Left lung (tissue), 10 donors: Measurements from ENCODE around the gene TMEM209. TPM values are rescaled to one million over a fixed set of nuclear protein-coding genes. Genes with fewer than 3 reads are reported as not detected.

Source experiments
- ATAC-seq: fragments of 200-7000 bp; cut with Tn5 transposase; one replicate; pipeline ENCODE4 v1.9.1; 2020; ENCODE audit warnings: moderate library complexity
- DNase-seq, 4 donors: peaks; one replicate each; pipeline ENCODE4 v3.0.0-alpha.2; 2013 to 2020
- H3K27ac ChIP-seq, 2 donors: fragments of 200-600 bp; sonication (generic) in 1 of 2; one replicate each; pipeline versions ENCODE4 v1.5.0 to v1.8.0; 2020 to 2021
- H3K27me3 ChIP-seq, 2 donors: fragments of 200-600 bp; sonication (generic) in 1 of 2; one replicate each; pipeline versions ENCODE4 v1.5.0 to v1.8.0; 2020 to 2021
- H3K36me3 ChIP-seq, 2 donors: fragments of 200-600 bp; sonication (generic) in 1 of 2; one replicate each; pipeline versions ENCODE4 v1.5.0 to v1.8.0; 2020 to 2021
- H3K4me1 ChIP-seq, 2 donors: fragments of 200-600 bp; one replicate each; pipeline ENCODE4 v1.8.0; 2021
- H3K4me3 ChIP-seq, 2 donors: fragments of 200-600 bp; sonication (generic) in 1 of 2; one replicate each; pipeline versions ENCODE4 v1.5.0 to v1.8.0; 2020 to 2021; ENCODE audit warnings: mild to moderate bottlenecking in 1 of 2
- H3K9me3 ChIP-seq, 2 donors: fragments of 200-600 bp; sonication (generic) in 1 of 2; one replicate each; pipeline versions ENCODE4 v1.5.0 to v1.8.0; 2020 to 2021
- CTCF ChIP-seq, 2 donors: fragments of 200-600 bp; sonication (generic) in 1 of 2; IDR thresholded peaks; one replicate each; pipeline versions ENCODE4 v1.5.0 to v1.8.0; 2021; ENCODE audit warnings: antibody characterized with exemption in 2 of 2
- intact Hi-C, 2 donors: fragments of 100-400 bp; cut with DNase I; formaldehyde crosslinking; loops; one replicate each; pipeline versions ENCODE4 v1.11.2 to v1.14.2; 2022
- polyA plus RNA-seq, 6 donors: library from polyadenylated mRNA; unstranded; fragments of 120-200 nt; gene quantifications; one replicate each; pipeline ENCODE4 v1.2.1, GENCODE V29; 2013; ENCODE audit not compliant: insufficient read length in 6 of 6
- total RNA-seq, 2 donors: library from RNA; stranded (reverse); fragmentation: NEBNext Ultra II Directional; extraction: Animal tissue kit (Norgen Biotek cat#: 25700); gene quantifications; one replicate each; pipeline ENCODE4 v1.2.1, GENCODE V29; 2021
- donor health status: DM: no; HTN: yes; CAD: no.
- donor health status: DM: no; HTN: no; CAD: no.

TMEM209 gene
- total and polyA plus RNA-seq, 8 donors = 18.8 to 23.5 (median 20.3) TPM

DNA sequence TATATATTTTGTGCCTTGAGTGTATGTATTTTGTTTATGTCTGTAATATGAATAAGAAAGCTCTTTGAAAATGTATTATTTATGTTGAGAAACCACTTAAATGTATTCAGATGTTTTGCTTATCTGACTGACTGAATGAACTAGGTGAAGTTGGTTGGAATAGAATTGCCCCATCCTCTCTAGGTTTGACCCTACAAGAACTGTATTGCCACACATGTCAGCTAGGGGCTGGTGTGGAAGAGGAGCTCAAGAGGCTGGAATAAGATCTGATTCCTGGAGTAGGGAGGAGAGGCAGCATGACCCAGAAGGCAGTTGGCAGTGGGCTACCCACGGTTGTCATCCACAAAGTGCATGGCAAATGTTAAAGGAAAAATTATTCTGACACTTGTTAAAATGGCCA lies 11.5 kb upstream of the TMEM209 start:
- Histone ChIP-seq H3K9me3 (no peaks in the 10 kb centered on the region), H3K4me3 (no peak overlapping the region), H3K36me3 (no peaks in the 10 kb centered on the region), H3K27ac (no peak overlapping the region), H3K4me1 (no peaks in the 10 kb centered on the region), H3K27me3 (peaks cover 0 to 3% of the 10 kb centered on the region in 2 donors)
- ATAC-seq (no peak), DNase-seq (no peak)
- TF ChIP-seq CTCF (IDR thresholded peaks at IDR 0.05) = no peak
- intact Hi-C loops = no loop called here

GRCh38 chr7:130216025-130216424 lies 10.8 kb upstream of the TMEM209 start:
- ATAC-seq = no peak
- intact Hi-C loops = no loop called here
- TF ChIP-seq CTCF (IDR thresholded peaks at IDR 0.05) = no peak

DNA sequence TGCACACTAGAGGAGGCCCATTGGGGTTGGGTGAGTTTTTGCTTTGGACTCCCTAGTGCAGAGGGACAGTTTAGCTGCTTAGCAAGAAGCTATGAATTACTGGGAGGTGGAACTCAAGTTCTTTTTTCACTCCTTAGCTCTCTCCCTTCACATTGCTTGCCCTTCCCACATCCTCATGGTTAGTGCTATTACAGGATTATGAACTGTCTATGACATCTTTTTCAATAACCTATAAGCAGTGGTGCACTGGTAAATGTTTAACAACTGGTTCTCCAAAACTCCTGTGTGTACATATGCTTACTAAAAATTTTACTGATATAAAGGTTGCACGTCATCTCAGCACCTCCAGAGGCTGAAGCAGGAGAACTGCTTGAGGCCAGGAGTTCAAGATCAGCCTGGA lies 8.6 kb upstream of the TMEM209 start:
- H3K4me1 ChIP-seq = no peaks in the 10 kb centered on the region
- no peak for TF ChIP-seq CTCF (IDR thresholded peaks at IDR 0.05)
- no peak overlapping the region for H3K4me3 ChIP-seq
- intact Hi-C loops = no loop called here
- peaks cover 0 to 3% of the 10 kb centered on the region in 2 donors for H3K27me3 ChIP-seq
- H3K9me3 ChIP-seq = no peaks in the 10 kb centered on the region
- no peak overlapping the region for H3K27ac ChIP-seq
- no peak for DNase-seq
- ATAC-seq = no peak
- H3K36me3 ChIP-seq = no peaks in the 10 kb centered on the region

More at GRCh38 chr7:130216025-130216424, 10.8 kb upstream of the TMEM209 start:
- H3K36me3 ChIP-seq = no peaks in the 10 kb centered on the region
- H3K27me3 ChIP-seq = peaks cover 0 to 3% of the 10 kb centered on the region in 2 donors
- no peak overlapping the region for H3K27ac ChIP-seq
- no peak overlapping the region for H3K4me3 ChIP-seq
- H3K4me1 ChIP-seq = no peaks in the 10 kb centered on the region
- no peaks in the 10 kb centered on the region for H3K9me3 ChIP-seq
- DNase-seq = no peak

- ATAC-seq (no peak), DNase-seq (no peak)
- peaks cover 0 to 3% of the 10 kb centered on the region in 2 donors for H3K27me3 ChIP-seq
- intact Hi-C loops = no loop called here
- H3K9me3 ChIP-seq = no peaks in the 10 kb centered on the region
- no peaks in the 10 kb centered on the region for H3K36me3 ChIP-seq
- H3K4me1 ChIP-seq = peaks cover 0 to 7% of the 10 kb centered on the region in 2 donors
- no peak overlapping the region for H3K4me3 ChIP-seq
- TF ChIP-seq CTCF (IDR thresholded peaks at IDR 0.05) = no peak
- H3K27ac ChIP-seq = no peak overlapping the region
Measured at GRCh38 chr7:130210181-130210935, 5.2 kb upstream of the TMEM209 start.

- Histone ChIP-seq H3K4me1 (peaks cover 0 to 17% of the 10 kb centered on the region in 2 donors), H3K9me3 (no peaks in the 10 kb centered on the region), H3K27me3 (no peaks in the 10 kb centered on the region), H3K36me3 (no peaks in the 10 kb centered on the region), H3K4me3 (no peak overlapping the region), H3K27ac (no peak overlapping the region)
- intact Hi-C loops = no loop called here
- TF ChIP-seq CTCF (IDR thresholded peaks at IDR 0.05) = no peak
- ATAC-seq (no peak), DNase-seq (peak in 2 of 4 donors; percentile 15 to 63)
Measured at GRCh38 chr7:130208516-130208915, 3.3 kb upstream of the TMEM209 start.
